D721Med (cell line): ENCODE measurements around the gene BACH2.
"Not testable (repeated sequence)": the region's sequence is repeated elsewhere in the genome, so short reads cannot be mapped to it uniquely, and the experiment has no call there.

Experiments used
- DNase-seq: peaks from one replicate; pipeline ENCODE4 v3.0.0; 2011; ENCODE audit warnings: low spot score; ENCODE audit not compliant: insufficient read length
- FAIRE-seq: peaks from 2 replicates; lab custom pipeline; 2011; peaks lifted over from hg19 to GRCh38; lab: Jason Lieb, UNC
- CTCF ChIP-seq: IDR thresholded peaks from 2 replicates; pipeline ENCODE4 v1.5.1; 2012; ENCODE audit warnings: mild to moderate bottlenecking, control low read depth; ENCODE audit not compliant: insufficient read depth; ENCODE audit errors: missing control alignments

The BACH2 gene

DNA sequence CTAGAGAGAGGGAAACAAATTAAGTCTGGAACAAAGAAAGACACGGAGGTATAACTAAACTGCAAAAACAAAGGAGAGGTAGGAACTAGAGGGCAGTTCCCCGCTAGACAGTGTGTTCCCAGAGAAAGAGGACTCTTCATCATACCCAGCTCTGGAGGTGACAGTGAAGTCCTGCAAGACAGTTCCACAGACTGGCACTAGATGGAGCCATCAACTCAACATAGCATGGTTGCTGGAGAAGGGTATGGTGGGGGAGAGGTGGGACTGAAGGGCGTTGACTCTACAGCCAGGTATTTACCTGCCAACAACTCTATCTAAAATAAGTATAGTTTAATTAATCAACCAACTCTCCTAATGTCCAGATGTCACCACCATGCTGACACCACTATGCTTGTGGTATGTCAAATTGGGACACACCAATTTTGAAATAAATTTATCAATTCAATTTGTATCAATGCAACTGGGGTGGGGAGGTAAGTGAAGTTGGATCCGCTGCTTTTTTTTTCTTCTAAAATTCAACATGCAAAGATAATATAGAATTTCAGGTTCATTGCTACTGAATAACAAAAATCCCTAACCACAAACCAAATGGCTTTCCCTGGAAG is 9.7 kb downstream of the BACH2 start:
- peak; percentile 56 for TF ChIP-seq CTCF
- DNase-seq = no peak
- FAIRE-seq = no peak

- TF ChIP-seq CTCF = no peak
- DNase-seq (no peak), FAIRE-seq (no peak)
Observed at GRCh38 chr6:90285611-90286381, 10.8 kb downstream of the BACH2 start.

DNA sequence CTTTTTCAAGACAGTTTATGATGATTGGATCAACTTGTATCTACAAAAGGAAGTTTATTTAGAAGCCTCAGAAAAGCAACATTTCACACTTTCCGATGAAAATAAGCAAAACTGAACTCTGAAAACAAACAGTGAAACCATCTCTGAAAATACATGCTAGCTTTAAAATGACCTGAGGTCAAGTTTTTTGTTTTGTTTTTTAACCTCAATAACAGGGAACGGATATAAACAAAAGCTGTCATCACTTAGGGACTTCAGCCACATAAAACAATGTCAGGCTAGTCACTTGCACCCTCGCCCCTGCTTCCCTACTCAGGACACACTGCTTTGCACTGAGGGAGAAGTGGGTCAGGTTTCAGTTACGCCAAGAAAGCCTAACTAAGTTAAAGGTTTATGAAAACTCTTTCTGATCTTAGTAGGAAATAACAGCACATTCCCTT is 11.6 kb downstream of the BACH2 start:
- FAIRE-seq (no peak), DNase-seq (no peak)
- no peak for TF ChIP-seq CTCF

- no peak for TF ChIP-seq CTCF
- no peak for DNase-seq
- no peak for FAIRE-seq
Observed at GRCh38 chr6:90284236-90285041, 12.2 kb downstream of the BACH2 start.

- DNase-seq, FAIRE-seq: not testable (repeated sequence)
Observed at GRCh38 chr6:90282265-90282664, 14.4 kb downstream of the BACH2 start.

- no peak for TF ChIP-seq CTCF
- FAIRE-seq = no peak
- DNase-seq = no peak
Observed at GRCh38 chr6:90278129-90278528, 18.5 kb downstream of the BACH2 start.

DNA sequence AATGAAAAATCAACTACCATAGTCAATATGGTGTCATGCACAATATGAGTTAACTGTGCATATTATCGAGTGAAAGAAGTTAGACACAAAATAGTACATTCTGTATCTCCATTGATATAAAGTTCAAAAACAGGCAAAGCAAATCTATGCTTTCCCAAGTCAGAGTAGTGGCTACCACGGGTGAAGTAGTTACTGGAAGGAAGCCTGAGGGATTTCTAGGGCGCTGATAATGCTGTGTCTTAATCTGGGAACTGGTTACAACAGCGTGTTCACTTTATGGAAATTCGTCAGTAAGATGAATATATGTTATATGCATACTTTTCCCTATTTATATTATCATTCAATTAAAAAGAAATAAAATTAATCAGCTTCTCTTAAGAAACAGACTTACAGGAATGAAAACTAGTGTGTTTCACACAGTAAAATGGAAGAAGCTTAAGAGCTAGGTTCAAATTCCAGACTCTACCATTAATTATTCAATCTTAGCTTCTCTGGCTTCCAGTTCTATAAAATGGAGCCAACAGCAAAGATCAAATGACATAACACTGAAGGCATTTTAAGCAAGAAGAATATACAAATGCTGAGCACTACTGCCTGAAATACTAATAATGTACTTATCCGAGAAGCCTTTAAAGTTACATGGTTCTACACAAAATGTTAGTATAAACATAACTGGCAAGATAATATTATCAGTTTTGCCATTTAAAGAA is 19.2 kb downstream of the BACH2 start:
- no peak for TF ChIP-seq CTCF
- FAIRE-seq (no peak), DNase-seq (no peak)
